ENCODE measurements around the gene RGS10.
"Not testable (repeated sequence)": the region's sequence is repeated elsewhere in the genome, so short reads cannot be mapped to it uniquely, and the experiment has no call there.

Gene RGS10

GRCh38 chr10:119466655-119467054 lies 75.9 kb downstream of the RGS10 start:
- DNase-seq: no peak

- no peak for DNase-seq
These were observed 76.4 kb downstream of the RGS10 start for GRCh38 chr10:119466076-119466475.

DNA sequence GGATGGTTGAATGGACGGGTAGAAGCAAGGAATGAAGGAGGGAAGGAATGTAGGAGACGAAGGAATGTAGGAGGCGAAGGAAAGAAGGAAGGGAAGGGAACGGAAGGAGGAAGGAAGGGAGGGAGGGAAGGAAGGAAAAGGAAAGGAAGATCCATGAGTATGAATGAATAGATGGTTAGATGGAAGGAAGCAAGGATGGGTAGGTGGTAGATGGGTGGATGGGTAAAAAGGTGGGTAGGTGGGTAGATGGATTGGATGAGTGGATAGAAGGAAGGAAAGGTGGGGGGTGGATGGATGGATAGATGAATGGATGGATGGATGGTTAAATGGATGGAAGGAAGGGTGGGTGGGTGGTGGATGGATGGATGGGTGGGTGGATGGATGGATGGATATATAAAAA lies 77.4 kb downstream of the RGS10 start:
- DNase-seq: no peak

GRCh38 chr10:119463195-119463594 lies 79.3 kb downstream of the RGS10 start:
- DNase-seq: not testable (repeated sequence)

GRCh38 chr10:119462773-119463172 lies 79.7 kb downstream of the RGS10 start:
- DNase-seq: no peak

GRCh38 chr10:119461923-119462322 lies 80.6 kb downstream of the RGS10 start:
- DNase-seq: no peak

- DNase-seq: no peak
These were observed 81.1 kb downstream of the RGS10 start for GRCh38 chr10:119461380-119461779.

- no peak for DNase-seq
These were observed 81.9 kb downstream of the RGS10 start for GRCh38 chr10:119460369-119461195.

DNA sequence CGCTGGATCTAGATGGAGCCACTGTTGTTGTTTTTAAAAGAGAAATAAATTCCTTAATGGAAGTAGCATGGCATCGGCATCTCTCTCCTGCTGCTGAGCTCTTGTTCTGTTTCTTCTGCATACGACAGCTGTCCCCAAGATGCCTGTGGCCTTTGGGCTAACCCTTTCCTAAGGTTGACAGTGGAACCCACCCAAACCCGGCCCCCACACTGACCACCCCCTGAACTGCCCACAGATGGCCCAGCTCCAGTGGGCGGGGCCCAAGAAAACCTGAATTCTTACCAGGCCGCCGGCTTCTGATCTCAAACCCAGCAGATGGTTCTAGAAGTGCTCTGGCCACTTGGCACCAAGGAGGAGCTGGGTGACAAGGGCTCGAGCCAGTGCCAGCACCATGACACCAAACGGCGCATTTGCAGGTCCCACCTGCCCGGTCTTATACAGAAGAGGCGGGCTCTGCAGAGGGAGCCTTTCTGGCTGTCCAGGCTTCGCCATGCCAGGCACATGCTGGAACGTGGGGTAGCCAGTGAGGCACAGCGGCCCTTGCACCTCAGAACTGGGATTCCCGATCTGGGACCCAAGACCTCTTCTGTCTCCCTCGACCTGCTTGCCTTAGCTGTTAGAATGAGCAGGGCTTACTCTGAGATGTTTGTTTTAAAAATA lies 82.7 kb downstream of the RGS10 start:
- no peak for DNase-seq

- DNase-seq: no peak
These were observed 84.4 kb downstream of the RGS10 start for GRCh38 chr10:119457966-119458766.

DNA sequence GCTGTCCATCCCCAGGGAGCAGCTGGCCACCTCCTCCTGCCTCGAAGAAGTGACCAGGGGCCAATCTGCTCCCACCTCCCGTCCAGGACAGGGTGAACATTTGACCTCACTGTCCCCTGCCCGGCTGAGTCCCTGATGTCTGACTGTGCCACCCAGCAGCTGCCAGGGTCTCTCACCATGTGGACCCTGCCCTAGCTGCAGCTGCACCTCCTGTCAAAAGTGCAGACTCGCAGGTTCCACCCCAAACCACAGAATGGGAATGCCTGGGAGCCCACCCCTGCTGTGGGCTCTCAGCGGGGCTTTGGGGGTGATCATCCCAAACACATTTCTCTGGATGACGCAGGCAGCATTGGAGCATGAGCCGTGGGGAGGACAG lies 86.1 kb downstream of the RGS10 start:
- no peak for DNase-seq

DNA sequence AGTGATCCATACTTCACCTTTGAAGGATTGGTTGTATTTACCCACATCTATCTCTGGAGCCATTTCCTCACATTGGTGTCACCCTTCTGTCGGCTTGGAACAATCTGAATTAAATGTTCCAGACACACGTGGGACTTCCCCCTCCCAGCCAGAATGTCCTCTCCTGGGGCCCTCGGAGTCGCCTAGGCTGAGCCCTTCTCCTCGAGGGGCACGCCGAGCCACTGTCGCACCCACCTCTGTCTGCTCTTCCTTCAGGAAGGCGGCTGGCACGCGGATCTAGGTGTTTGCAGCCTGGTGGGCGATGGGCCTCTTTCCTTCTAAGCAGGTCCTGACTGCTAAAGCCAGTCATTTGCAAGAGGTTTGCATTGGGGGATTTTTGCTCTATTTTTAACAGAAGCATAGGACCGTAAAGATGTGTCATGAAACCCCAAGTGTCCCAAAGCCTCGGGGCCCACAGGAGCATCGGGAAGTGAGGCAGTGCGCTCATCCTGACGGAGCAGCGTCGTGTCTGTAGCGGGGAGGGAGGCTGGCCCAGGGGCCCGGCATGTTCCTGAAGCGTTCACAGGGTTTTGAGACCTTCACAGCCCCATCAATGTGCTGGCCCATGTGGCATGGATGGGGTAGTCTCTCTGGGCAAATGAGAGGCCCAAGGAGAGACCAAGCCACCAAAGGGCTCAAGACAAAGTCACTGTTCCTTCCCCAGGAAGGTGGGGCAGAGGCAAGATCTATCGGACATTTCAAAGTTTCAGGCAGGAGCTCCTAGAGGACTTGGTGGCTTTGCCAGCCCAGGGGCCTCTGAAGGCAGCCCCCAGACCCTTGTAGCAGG lies 86.7 kb downstream of the RGS10 start:
- DNase-seq: no peak

DNA sequence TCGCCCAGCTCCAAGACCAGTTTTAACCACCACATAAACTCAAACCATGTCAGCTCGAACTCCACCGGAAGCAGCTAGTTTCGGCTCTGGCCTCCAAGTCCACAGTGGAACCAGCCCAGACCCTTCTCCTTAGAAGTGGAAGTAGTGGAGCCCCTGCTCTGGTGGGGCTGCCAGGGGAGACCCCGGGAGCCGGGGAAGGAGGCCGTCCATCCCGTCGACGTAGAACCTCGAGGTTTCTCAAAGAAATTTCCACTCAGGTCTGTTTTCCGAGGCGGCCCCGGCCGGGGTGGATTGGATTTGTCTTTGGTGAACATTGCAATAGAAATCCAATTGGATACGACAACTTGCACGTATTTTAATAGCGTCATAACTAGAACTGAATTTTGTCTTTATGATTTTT lies 87.5 kb downstream of the RGS10 start:
- DNase-seq: no peak

DNA sequence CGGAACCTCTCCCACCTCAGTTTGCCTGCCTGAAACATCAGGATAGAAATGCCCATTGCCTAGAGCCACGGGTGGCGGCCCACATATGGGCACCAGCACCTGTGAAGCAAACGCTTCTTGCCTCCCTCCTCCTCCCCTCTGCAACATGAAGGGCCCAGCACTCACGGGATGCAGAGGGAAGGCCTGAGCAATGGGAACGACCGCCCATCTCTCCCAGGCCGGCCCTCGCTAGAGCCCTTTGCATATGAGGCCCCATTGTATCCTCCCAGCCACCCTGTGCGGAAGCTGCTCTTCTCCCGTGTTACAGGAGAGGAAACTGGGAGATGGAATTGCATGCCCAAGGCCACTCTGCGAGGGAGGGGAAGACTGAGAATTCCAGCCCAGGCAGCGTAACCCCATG lies 88.2 kb downstream of the RGS10 start:
- no peak for DNase-seq

DNA sequence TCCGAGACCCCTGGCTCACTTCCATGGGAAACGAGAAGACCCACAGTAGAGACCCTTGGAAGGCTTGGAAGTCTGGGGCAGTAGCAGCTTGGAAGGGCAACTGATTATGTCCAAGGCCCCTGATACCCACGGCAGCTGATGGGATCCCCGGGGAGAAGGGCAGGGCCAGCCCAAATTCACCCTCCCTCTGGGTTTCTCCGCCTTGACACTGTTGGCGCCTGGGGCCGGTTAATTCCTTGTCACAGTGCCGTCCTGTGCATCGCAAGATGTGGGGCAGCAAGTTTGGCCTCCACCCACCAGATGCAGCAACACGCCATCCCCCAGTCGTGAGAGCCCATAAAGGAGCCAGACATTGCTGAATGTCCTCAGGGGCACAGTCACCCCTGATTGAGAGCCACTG lies 89.2 kb downstream of the RGS10 start:
- no peak for DNase-seq

GRCh38 chr10:119452396-119452795 lies 90.1 kb downstream of the RGS10 start:
- no peak for DNase-seq

- DNase-seq: no peak
These were observed 91.1 kb downstream of the RGS10 start for GRCh38 chr10:119451300-119451896.

GRCh38 chr10:119450606-119451299 lies 91.8 kb downstream of the RGS10 start:
- no peak for DNase-seq
